Right lobe of liver (tissue), 6 donors: ENCODE data around the gene TECR. TPM values are rescaled to one million over a fixed set of nuclear protein-coding genes. Genes with fewer than 3 reads are reported as not detected.
A peak's percentile ranks its signal among the peaks of the same experiment; 100 is the strongest.
"Not testable (repeated sequence)": the region's sequence is repeated elsewhere in the genome, so short reads cannot be mapped to it uniquely, and the experiment has no call there.

Source experiments
- ATAC-seq, 4 donors: fragments of 200-7000 bp; cut with Tn5 transposase; one replicate each; pipeline ENCODE4 v1.9.1; 2020; ENCODE audit warnings: mild to moderate bottlenecking in 4 of 4, moderate library complexity in 4 of 4
- DNase-seq, 3 donors: peaks; one replicate each; pipeline ENCODE4 v3.0.0-alpha.2; 2020
- H3K27ac ChIP-seq, 3 donors: fragments of 200-600 bp; one replicate each; pipeline ENCODE4 v1.8.0; 2022
- H3K27me3 ChIP-seq, 2 donors: fragments of 200-600 bp; one replicate each; pipeline ENCODE4 v1.8.0; 2022
- H3K36me3 ChIP-seq, 4 donors: fragments of 200-600 bp; sonication (generic) in 1 of 4; one replicate each; pipeline versions ENCODE4 v1.5.1 to v1.8.0; 2017 to 2022; ENCODE audit warnings: control low read depth in 1 of 4
- H3K4me1 ChIP-seq, 4 donors: fragments of 200-600 bp; sonication (generic) in 1 of 4; one replicate each; pipeline versions ENCODE4 v1.5.1 to v1.8.0; 2017 to 2022; ENCODE audit warnings: control low read depth in 1 of 4
- H3K4me3 ChIP-seq, 3 donors: fragments of 200-600 bp; one replicate each; pipeline ENCODE4 v1.8.0; 2022
- H3K9me3 ChIP-seq, 4 donors: fragments of 200-600 bp; sonication (generic) in 1 of 4; one replicate each; pipeline versions ENCODE4 v1.5.1 to v1.8.0; 2017 to 2022; ENCODE audit warnings: control low read depth in 1 of 4
- POLR2A ChIP-seq: fragments of 450-650 bp; IDR thresholded peaks from one replicate; pipeline ENCODE4 v1.6.1; 2017; ENCODE audit warnings: antibody characterized with exemption, mild to moderate bottlenecking
- WGBS: methylation state at CpG from one replicate; pipeline ENCODE4 v1.1.6; 2018; ENCODE audit warnings: low coverage, low lambda C conversion rate; ENCODE audit not compliant: insufficient coverage; ENCODE audit errors: missing lambda C conversion rate; 5-methylcytosine and 5-hydroxymethylcytosine counted together
- intact Hi-C, 2 donors: fragments of 100-400 bp; cut with DNase I; formaldehyde crosslinking; loops; one replicate each; pipeline versions ENCODE4 v1.11.2 to v1.14.1; 2022
- total RNA-seq, 6 experiments: library from RNA; depleted of rRNA in 2 of 6; stranded (reverse); fragments of >200 nt in 2 of 6; fragmentation: NEBNext Ultra II Directional in 3 of 6; extraction: Animal tissue kit (Norgen Biotek cat#: 25700) in 3 of 6; gene quantifications; one replicate each; pipeline versions ENCODE4 v1.1.0 to v1.2.4, GENCODE V29; 2016 to 2023
- TF ChIP-seq, protein P1 (sequence below), 4 donors: fragments of 200-600 bp in 3 of 4; fragments of 450-650 bp in 1 of 4; IDR thresholded peaks; one replicate each; pipeline versions ENCODE4 v1.5.1 to v1.8.0; 2016 to 2022; ENCODE audit warnings: antibody characterized with exemption in 4 of 4, mild to moderate bottlenecking in 2 of 4
- donor health status: DM: no; HTN: yes; CAD: no.
- donor health status: DM: no; HTN: no; CAD: no.
- donor health status: DM: no; HTN: no; CAD: no.
- donor health status: DM: no; HTN: yes; CAD: no.
- donor health status: DM: no; HTN: yes; CAD: no.

Gene TECR
- total RNA-seq, 6 experiments from 2014 or later: 37.9 to 99.0 (median 77.0) TPM

DNA sequence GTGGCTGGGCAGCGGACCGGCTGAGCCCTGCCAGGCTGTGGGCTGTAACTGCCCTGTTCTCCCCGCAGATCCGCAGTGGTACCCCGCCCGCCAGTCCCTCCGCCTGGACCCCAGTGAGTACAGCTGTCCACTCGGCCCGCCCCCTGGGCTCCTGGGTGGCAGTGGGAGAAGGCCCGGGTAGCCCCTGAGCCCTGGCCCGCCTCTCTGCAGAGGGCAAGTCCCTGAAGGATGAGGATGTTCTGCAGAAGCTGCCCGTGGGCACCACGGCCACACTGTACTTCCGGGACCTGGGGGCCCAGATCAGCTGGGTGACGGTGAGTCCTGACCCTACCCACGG lies 34.2 kb downstream of the TECR start:
- no peaks in the 10 kb centered on the region for H3K27me3 ChIP-seq
- no peak overlapping the region for H3K27ac ChIP-seq
- no CpG with 5 or more reads among the region's 16 CpGs for WGBS
- DNase-seq: no peak
- no peaks in the 10 kb centered on the region for H3K9me3 ChIP-seq
- intact Hi-C loops: no loop called here
- H3K4me1 ChIP-seq: peaks cover 0 to 6% (median 0%) of the 10 kb centered on the region in 4 donors
- H3K36me3 ChIP-seq: peaks cover 0 to 16% (median 0%) of the 10 kb centered on the region in 4 donors
- no peak overlapping the region for H3K4me3 ChIP-seq
- no peak for TF ChIP-seq POLR2A
- TF ChIP-seq, protein P1, sequence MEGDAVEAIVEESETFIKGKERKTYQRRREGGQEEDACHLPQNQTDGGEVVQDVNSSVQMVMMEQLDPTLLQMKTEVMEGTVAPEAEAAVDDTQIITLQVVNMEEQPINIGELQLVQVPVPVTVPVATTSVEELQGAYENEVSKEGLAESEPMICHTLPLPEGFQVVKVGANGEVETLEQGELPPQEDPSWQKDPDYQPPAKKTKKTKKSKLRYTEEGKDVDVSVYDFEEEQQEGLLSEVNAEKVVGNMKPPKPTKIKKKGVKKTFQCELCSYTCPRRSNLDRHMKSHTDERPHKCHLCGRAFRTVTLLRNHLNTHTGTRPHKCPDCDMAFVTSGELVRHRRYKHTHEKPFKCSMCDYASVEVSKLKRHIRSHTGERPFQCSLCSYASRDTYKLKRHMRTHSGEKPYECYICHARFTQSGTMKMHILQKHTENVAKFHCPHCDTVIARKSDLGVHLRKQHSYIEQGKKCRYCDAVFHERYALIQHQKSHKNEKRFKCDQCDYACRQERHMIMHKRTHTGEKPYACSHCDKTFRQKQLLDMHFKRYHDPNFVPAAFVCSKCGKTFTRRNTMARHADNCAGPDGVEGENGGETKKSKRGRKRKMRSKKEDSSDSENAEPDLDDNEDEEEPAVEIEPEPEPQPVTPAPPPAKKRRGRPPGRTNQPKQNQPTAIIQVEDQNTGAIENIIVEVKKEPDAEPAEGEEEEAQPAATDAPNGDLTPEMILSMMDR (IDR thresholded peaks at IDR 0.05): no peak
- no peak for ATAC-seq

DNA sequence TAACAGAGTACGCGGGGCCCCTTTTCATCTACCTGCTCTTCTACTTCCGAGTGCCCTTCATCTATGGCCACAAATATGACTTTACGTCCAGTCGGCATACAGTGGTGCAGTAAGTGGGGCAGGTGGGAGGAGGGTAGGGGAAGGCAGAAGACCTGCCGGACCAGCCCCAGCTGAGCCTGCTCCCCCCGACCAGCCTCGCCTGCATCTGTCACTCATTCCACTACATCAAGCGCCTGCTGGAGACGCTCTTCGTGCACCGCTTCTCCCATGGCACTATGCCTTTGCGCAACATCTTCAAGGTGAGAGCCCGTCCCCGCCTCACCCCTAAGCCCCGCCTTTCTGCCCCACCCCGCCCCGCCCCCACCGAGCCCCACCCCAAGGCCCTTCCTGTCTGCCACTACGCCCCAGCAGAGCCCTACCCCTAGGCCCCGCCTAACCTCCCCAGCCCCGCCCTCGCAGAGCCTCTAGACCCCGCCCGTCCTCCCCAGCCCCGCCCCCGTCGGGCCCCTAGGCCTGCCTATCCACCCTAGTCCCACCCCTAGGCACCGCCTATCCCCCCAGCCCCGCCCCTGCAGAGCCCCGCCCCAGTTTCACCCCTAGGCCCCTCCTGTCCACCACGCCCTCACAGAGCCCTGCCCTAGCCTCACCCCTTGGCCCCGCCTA lies 34.7 kb downstream of the TECR start:
- Histone ChIP-seq H3K4me1 (peaks cover 0 to 6% (median 0%) of the 10 kb centered on the region in 4 donors), H3K9me3 (no peaks in the 10 kb centered on the region), H3K27ac (no peak overlapping the region), H3K36me3 (peaks cover 0 to 16% (median 0%) of the 10 kb centered on the region in 4 donors), H3K4me3 (no peak overlapping the region), H3K27me3 (no peaks in the 10 kb centered on the region)
- no peak for TF ChIP-seq POLR2A
- TF ChIP-seq, protein P1 (IDR thresholded peaks at IDR 0.05): no peak
- 82% methylated on average over 21 of the region's 33 CpGs for WGBS
- no peak for DNase-seq
- intact Hi-C loops: no loop called here
- peak in 3 of 4 donors; percentile 4 to 30 (median 8) for ATAC-seq

DNA sequence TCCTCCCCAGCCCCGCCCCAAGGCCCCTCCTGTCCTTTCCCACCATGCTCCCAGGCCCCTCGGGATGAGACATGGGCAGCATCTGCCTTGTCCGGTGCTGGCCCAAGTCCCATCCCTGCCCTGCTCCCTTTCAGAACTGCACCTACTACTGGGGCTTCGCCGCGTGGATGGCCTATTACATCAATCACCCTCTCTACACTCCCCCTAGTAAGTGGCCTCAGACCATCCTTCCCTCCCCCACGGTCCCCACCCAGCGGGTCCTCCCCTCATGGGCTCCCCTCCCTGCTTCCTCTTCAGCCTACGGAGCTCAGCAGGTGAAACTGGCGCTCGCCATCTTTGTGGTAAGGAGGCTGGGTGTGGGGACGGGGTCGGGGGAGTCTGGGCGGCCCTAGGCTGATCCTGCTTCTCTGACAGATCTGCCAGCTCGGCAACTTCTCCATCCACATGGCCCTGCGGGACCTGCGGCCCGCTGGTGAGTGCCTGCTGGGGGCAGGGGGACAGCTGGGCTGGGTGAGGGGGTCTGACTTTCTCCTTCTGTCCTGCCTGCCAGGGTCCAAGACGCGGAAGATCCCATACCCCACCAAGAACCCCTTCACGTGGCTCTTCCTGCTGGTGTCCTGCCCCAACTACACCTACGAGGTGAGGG lies 35.4 kb downstream of the TECR start:
- DNase-seq, H3K4me1 ChIP-seq, intact Hi-C loops, H3K27ac ChIP-seq, H3K4me3 ChIP-seq, ATAC-seq, H3K9me3 ChIP-seq, H3K27me3 ChIP-seq: not testable (repeated sequence)
- peaks cover 0 to 16% (median 0%) of the 10 kb centered on the region in 4 donors for H3K36me3 ChIP-seq
- 84% methylated on average over 13 of the region's 22 CpGs for WGBS

DNA sequence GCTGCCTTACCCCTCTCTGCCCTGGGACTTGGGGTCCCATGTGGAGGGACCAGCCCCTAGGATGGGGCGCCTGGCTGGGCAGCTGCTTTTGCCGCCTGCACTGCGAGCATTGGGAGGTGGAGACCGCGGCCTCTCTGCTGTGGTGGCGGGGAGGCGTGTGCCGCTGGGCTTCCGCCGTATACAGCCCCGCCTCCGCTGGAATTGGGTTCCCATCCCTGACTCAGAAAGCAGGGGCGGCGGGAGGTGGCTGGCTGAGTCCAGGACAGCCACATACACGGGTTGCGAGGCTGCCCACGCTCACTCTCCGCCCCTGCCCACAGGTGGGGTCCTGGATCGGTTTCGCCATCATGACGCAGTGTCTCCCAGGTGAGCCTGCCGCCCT lies 35.9 kb downstream of the TECR start:
- Histone ChIP-seq H3K4me1 (peaks cover 0 to 5% (median 0%) of the 10 kb centered on the region in 4 donors), H3K9me3 (no peaks in the 10 kb centered on the region), H3K36me3 (peaks cover 0 to 16% (median 0%) of the 10 kb centered on the region in 4 donors), H3K27ac (no peak overlapping the region), H3K4me3 (no peak overlapping the region), H3K27me3 (no peaks in the 10 kb centered on the region)
- 91% methylated on average over 7 of the region's 22 CpGs for WGBS
- DNase-seq (no peak), ATAC-seq (no peak)
- TF ChIP-seq, protein P1 (IDR thresholded peaks at IDR 0.05): no peak
- no peak for TF ChIP-seq POLR2A
- intact Hi-C loops: no loop called here
